Activated effector memory CD4-positive, alpha-beta T cell treated with Interleukin-2 at 50 U/mL for 16 hours (primary cell): Measurements from ENCODE around the gene RHEX.
"Not testable (repeated sequence)": the region's sequence is repeated elsewhere in the genome, so short reads cannot be mapped to it uniquely, and the experiment has no call there.

ENCODE experiments used
- DNase-seq: peaks from one replicate; pipeline ENCODE4 v3.0.0-alpha.2; 2020

Gene RHEX, protein sequence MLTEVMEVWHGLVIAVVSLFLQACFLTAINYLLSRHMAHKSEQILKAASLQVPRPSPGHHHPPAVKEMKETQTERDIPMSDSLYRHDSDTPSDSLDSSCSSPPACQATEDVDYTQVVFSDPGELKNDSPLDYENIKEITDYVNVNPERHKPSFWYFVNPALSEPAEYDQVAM

DNA sequence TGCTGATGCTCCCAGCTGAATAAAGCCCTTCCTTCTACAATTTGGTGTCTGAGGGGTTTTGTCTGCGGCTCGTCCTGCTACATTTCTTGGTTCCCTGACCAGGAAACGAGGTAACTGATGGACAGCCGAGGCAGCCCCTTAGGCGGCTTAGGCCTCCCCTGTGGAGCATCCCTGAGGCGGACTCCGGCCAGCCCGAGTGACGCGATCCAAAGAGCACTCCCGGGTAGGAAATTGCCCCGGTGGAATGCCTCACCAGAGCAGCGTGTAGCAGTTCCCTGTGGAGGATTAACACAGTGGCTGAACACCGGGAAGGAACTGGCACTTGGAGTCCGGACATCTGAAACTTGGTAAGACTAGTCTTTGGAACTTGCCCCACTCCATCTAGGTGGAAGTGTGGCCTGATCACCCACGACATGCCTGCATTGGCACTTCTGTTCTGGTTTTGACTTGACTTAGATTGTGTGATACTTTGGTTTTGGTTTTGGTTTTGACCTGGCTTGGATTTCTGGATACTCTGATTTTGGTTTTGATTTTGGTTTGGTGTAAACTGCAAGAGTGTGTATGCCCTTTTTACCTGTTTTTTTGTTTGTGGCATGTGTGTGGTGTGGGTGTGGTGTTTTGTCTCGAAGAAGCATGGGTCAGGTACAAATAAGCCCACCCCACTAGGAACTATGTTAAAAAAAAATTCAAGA, at the start of gene RHEX:
RHEX (plus strand) TSS at position 255 of the 692 bp plus-strand sequence. CDS start 44,656 bp downstream, outside the sequence.
- not testable (repeated sequence) for DNase-seq

DNA sequence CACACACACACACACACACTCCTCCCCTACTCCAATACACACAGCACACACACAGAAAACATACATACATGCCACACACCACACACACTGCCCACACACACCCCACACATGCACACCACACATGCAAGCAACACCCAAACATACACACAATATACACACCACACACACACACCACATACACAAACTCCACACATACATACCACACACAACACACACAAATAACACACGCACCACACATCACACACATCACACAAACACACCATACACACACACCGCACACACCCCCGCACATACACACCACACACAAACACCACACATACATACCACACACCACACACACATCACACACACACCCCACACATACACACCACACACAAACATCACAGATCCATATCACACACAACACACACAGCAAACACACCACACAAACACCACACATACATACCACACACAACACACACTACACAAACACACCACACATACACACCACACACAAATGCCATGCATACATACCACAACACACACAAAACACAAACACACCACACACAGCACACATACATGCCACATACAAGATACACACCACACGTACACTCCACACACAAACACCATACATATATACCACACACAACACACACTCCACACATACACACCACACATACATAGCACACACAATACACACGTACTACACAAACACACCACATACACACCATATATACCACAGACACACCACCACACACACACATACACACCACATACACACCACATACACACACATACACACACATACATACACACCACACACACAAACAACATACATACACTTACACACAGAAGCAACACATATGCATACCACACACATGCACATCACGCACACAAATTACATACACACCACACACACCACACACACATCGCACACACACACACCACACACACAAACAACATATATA, 48.8 kb upstream of the RHEX start:
- no peak for DNase-seq

DNA sequence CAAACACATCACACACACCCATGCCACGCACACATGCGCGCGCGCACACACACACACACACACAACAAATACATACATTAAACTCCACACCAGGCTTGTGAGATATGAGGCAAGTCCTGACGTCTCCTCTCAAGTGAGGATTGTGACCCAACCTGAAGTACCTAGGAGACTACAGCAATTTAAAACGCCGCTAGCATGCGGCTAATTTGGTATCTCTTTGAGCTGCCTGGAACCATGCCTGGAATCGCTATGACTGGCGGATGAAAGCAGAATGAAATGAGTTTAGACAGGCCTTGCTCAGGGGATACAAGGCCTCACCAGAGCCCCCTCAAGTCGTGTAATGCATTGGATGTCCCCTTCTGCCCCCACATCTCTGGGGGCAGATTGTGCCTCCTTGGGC, 48.1 kb upstream of the RHEX start:
- no peak for DNase-seq

DNA sequence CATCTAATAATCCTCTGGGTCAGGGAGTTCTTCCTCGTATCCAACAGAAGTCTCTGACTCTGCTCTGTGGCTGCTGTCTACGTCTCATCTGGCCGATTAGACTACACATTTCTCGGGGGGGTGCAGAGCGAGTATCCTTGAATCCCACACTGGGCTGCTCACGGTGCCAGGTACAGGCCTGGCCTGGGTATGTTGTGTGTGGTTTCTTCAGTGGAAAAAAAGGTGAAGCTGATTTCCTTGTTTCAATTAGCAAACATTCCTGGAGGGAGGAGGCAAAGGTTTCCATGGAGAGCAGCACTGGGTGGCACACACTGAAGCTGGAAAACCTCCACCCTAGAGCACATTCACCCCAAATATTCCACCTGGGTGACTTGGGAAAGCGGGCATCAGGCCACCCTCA, 47.7 kb upstream of the RHEX start:
- no peak for DNase-seq

DNA sequence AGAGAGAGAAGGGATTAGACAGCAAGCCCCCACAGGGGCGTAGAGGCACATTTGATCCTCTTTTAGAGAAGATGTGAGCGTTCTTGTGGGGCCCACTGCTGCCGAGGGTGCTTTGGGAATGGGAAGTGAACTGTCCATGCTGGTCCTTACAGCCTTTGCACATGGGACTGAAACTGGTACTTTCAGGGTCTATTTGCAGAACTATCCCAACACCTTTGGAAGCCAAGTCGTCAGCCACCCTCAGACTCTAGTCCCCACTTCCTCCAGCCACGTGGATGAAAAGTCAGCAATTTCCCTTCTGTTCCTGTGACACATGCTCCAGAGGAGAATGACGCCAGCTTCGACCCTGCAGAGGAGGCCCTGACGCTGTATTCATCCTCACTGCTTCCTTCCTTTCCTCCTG, 47.2 kb upstream of the RHEX start:
- DNase-seq, result no peak

DNA sequence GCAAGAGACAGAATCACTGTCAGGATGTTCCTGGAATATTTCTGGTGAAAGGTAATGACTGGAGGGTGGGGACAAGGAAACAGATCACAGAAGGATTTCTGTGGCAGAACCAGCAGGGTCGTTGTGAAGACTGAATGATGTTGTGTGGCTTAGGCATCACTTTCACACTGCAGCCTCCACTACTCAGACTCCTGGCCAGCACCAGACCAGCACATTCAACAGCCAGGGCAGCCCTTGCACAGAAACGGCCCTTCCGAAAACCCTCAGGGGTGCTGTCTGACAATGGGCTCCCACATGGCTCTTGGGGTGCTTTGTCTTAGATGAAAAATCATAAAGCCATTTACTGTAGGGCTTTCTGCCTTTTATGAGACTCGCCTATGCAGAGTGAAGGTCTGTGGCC, 46.0 kb upstream of the RHEX start:
- no peak for DNase-seq

DNA sequence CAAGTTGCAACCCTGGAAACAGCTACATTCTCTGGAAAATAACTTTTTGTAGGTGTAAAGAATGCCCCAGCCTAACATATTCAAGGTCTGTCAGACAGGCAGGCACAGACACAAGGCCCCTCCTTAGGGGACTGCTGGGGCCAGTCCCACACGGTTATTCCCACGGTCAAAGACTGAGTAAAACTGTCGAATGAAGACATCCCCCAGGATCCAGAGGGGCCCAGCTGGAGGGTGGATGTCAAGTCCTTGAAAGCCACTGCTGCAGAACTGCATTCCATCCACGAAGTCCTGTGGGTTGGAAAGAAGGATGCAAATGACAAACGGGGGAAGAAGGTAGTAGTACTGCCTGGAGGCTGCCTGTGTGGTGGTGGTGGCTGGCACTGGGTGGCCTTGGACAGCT, 42.9 kb upstream of the RHEX start:
- no peak for DNase-seq

DNA sequence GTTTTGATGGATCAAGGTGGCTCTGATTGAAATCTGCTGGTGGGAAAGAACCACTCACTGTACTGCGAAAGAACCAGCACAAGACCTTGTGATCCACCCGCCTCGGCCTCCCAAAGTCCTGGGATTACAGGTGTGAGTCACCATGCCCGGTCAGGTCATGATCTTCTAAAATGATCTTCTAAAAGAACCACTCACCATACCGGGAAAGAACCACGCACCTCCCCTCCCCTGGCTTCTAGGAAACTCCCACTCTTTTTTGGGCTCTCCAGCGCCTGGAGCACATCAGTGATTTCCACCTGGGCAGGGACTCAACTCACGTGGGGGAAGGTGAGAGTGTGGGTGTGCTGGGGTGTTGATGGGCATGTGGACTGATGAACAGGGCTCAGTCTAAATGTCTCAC, 41.9 kb upstream of the RHEX start:
- no peak for DNase-seq

DNA sequence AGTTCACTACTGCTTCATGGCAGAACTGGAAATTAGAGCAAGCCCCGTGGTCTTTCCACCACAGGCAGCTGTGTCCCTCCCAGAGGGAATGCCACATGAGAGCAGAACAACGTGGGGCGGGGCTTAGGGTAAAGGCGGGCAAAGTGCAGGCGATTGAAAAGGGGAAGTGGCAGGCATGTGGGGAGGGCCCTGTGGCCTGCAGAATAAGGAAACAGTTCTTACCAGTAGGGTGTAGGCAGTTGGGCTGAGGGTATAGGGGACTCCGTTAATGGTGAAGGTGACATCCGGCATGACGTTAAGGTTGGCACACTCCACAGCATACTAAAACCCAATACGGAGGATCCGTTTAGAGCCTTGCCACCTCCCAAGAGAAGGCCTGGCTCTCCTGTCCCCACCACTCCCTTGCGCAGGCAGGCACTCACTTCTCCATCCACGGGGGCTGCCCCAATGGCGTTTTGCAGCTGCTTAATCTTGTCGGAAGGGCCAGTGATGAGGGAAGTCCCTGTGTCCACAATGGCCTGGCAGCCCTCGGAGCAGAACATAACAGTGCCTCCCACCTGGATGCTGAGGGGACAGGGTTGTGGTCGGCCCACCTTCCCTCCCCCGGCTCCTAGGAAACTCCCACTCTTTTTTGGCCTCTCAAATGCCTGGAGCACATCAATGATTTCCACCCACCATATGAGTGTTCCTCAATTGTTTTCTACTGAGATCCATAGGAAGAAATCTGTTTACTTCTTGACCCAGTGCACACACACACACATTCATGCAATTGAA, 40.7 kb upstream of the RHEX start:
- no peak for DNase-seq

DNA sequence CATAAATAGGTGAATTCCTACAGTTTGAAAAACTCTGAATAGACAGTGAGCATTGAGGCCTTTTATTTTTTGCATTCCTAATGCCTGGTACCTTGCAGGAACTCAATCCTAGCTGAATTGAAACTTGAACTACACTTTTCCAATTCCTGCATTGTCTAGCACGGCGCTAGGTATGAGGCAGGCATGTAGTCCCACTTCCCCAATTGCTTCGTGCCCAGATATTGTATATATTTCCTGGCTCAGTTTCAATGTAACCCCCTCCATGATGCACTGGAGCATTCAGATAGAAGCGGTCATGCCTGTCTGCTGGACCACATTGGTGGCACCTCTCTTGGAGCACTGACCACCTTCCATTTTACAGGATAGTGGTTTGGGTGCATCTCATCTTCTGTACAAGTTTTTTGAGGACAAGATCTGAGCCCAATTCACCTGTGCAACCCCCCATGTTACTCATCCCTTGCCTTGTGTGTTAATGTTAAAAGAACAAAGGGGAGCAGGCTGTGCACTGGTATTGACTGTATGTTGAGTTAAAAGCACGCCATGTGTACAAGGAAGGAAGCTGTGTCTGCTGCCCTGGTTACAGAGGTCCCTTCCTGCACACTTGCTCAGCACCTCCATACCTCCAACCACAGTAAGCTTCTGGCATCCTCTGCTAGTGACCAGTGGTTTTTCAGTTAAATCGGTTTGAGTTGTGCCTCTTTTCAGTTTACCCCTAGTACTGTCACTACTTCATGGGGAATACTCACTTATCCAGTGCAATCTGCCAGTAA, 39.8 kb upstream of the RHEX start:
- DNase-seq, result no peak

DNA sequence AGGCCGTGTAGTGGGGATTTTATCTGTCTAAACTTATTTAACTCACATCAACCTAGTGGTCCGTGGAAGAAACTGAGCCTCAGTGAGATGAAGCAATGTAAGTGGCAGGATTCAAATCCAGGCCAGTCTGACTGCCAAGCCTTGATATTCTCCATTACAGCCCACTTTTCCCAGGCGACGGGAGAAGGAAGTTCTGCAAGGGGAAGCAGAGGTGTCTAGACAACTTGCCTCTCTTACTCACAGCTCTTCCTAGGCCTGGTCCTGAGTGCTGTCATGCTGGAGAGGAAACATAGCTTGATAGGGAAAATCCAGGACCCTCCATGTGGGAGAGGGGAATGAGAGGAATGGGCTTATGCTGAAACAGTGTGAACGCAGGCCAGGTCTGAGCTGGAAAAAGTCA, 38.4 kb upstream of the RHEX start:
- DNase-seq, result no peak

DNA sequence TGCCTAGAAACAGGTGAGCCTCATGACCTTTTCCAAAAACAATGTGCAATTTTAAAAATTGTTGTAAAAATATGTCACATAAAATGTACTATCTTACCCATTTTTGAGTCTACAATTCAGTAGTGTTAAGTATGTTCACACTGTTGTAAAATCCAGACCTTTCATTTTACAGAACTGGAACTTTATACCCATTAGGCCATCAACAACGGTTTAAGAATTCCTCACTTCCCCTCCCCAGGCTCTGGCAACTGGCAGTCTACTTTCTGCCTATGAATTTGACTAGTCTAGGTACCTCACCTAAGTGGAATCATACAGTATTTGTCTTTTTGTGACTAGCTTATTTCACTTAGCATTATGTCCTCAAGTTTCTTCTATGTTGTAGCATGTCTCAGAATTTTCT, 37.9 kb upstream of the RHEX start:
- no peak for DNase-seq

DNA sequence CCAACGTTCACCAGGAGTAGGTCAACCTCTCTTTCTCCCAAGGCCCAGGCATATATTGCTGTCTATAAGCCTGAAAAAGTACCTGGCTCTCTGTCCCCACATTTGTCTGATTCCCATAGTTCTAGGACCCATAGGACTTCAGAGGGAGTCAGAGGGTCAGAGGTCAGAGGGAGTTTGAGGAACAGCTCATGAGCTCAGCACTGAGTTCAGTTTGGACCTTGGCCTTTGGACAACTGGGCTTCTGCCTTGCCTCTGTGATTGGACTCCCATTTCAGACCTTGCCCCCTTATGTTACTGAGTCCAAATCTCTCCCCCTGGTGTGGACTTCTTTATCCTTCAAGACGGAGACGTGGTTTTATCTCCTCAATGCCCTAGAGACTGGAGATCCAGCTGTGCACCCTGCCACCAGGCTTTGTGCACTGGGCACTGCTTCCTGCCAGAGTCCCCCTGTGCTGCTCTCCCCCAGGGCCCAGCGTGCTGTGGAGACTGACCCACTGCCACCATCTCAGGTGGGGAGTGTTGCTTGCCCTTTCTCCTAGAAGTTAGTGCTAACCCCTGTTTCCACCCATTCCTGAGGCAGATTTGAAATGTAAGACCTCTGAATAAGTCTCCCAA, 32.5 kb upstream of the RHEX start:
- DNase-seq, result no peak

DNA sequence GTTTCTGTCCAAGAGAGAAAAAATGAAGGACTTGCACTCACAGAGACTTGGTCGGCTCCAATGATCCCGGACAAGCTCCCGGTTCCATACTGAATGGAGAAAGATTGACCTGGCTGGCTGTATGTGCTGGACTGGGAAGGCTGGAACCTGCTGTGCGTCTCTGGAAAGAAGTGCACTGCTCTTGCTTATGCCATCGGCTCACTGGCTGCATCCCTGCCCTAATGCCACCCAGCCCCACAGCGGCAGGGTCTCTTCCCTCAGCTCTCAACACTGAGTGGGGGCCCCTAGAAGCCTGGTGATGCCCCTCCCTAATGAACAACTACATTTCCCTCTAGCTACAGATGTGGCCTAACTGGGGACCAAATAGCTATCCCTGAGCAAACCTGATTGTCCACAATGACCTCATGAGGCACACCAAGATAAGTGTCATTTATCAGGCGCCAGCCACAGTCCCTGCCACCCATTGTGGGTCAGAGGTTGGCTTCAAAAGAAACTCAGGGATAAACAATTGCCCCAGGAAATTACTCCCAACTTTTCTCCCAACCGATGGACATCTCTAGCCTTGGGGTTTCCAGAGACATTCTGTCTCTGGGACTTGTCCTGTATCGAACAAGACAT, 31.9 kb upstream of the RHEX start:
- no peak for DNase-seq

DNA sequence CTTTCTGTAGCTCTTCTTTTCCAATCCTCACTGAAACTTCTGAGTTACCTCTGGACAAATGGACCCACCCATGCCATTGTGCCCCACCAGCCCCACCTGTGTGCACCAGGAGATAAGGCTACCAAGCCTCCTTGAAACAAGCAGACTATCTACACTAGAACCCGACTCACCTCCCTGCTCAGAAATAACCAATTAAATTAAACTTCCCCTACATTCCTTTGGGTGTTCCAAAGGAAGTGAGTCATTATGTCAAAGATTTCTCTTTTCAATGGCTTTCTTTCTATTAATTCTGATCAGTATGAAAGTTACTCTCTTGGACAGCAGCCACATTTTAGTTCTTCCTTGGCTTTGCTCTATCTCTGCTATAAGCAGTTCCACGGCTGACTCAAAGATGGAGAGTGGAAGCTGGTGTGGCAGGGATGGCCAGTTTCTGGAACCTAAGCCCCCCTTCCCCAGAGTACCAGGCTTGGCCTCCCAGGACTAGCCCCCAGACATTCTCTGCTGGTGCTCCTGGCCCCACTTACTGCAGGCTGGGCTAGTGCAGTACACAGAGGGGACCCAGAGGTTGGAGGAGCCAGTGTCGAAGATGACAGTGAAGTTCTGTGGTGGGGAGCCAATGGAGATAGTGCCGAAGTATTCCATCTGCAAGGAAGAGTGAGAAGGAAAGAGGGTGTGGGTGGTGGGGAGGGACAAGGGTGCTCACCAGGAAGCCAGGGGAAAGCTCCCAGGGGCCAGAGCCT, 31.2 kb upstream of the RHEX start:
- no peak for DNase-seq

DNA sequence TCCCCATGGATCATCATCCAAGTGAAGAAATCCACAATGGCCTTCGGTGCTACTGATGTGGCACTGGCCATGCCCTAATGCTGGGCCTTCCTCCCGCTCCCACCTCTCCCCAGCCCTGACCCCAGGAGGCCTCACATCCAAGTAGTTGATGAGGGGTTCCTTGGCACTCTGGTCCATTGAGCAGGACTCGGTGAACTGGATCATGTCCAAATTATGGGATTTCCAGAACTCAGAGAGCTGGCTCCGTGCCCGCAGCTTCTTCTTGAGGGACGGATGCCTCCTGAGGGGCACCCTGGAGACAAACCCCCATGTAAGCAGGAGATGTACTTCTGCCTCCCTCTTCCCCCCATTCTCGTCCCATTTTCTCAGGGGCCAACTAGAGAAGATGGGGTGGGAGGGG, 30.2 kb upstream of the RHEX start:
- no peak for DNase-seq

DNA sequence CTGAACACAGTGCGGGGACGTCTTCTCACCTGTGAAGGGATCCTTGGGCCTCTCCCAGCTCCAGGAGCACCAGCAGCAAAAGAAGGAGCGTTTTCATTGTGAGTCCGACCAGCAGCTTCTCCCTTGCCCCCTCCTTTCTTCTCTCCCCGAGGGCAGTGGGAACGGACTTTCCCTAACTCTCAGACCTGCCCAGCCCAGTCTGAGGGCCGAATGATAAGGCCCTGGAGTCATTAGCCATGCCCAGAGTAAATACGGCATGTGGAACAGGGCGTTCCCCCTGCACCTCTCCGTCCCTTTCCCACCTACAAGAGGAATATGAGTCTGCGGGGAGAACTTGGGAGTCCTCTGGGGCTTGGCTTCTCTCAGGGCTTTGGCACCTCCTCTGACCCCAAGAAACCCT, 29.3 kb upstream of the RHEX start, which contains the start of gene CTSE:
CTSE (minus strand) TSS at position 201 of the 400 bp plus-strand sequence; CDS start at position 97, 104 bp downstream.
- no peak for DNase-seq

DNA sequence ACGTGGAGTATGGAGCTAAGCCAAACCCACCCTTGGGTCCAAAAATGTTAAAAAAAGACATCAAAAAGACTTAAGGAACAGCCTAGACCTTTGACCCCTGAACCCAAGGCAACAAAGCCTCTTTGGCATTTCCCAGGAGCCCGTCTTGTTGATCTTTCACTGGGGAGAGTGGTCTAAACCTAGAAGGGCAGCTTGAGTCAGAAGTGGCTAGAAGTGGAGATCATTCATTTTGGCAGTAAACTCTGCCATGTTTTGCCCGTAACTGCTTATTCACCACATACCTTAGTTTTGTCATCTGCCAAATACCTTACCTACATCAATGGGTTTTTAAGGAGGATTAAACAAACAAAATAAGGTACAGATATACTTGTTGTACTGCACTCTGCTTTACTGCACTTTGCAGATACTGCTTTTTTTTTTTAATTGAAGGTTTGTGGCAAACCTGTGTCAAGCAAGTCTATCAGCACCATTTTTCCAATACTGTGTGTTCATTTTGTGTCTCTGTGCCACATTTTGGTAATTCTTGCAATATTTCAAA, 27.6 kb upstream of the RHEX start:
- no peak for DNase-seq

DNA sequence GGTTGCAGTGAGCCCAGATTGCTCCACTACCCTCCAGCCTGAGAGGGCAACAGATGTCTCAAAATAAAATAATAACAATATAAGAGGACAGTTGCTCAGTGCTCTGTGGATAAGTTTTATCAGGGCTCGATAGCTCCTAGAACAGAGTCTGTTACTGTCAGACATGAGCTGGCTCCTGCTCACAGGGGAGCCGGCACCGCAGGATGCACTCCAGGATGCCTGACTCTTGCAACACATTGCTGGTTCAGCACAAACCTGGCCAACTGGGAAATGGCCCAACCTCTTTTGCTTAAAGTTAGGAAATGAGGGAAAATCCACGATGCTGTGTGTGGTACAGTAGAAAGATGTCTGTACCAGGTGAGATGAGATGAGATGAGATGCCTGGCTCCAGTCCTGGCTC, 23.5 kb upstream of the RHEX start:
- no peak for DNase-seq

DNA sequence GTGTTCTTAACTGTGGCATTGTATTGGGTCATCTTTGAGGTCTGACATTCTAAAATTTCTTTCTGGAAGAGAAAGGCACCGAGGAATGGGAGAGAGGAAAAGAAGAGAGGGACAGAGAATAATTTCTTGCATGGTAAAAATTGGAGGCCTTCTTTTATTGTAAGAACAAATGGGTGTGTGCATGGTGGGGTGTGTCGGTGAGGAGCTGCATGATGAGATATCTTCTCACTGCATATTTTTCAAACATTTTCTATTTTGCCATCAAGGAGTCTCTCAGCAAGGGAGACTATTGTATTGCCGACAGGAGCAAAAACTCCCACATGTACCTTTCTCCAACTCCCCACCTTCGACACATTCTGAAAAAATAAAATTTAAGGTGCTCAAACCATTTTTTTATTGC, 22.8 kb upstream of the RHEX start:
- DNase-seq, result no peak
